Activated CD4-positive, alpha-beta T cell treated with anti-CD3 and anti-CD28 coated beads, Interleukin-2, Interleukin-4, amounts not matched to agents 100 ng/mL and 50 ng/mL, durations not matched to agents 16 hours and 8 hours (primary cell): ENCODE results near the gene NEFH.
"Not testable (repeated sequence)": the region's sequence is repeated elsewhere in the genome, so short reads cannot be mapped to it uniquely, and the experiment has no call there.

Source experiments
- DNase-seq: peaks from one replicate; pipeline ENCODE4 v3.0.0-alpha.2; 2020; ENCODE audit warnings: low spot score

The NEFH gene

DNA sequence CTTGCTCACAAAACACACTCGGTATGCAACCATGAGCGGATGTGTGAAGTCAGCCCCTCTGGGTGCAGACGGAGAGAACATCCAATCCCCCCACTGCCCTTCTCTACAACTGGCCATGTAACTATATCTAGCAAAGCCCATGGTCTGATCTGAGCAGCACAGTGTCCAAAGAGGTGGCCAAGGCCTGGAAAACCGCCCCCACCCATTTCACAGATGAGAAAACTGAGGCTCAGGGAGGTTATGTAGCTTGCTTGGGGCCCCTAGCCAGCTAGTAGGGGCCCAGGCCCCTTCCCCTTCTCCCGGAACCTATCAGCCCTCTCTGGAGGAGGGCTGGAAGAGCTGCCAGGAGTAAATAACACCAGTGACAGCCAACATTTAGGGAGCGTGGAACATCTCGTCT is 15.4 kb upstream of the NEFH start:
- DNase-seq = no peak

DNA sequence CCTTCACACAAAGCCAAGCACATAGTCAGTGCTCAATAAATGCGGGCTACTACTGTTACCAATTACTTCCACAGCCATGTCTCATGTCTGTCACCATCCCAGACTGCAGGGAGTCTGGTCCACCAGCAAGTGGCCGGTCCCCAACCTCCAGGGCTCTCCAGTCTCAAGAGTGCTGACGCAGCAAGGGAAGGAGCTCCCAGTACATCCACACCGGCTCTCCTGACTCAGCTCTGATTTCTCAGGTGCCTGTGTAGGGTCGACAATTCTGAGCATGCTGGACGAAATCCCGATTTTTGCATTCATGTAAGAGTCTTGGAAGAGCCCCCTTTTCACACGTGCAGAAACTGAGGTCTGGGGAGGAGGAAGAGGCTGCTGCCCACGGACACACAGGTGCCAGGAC is 10.3 kb upstream of the NEFH start:
- DNase-seq = no peak

DNA sequence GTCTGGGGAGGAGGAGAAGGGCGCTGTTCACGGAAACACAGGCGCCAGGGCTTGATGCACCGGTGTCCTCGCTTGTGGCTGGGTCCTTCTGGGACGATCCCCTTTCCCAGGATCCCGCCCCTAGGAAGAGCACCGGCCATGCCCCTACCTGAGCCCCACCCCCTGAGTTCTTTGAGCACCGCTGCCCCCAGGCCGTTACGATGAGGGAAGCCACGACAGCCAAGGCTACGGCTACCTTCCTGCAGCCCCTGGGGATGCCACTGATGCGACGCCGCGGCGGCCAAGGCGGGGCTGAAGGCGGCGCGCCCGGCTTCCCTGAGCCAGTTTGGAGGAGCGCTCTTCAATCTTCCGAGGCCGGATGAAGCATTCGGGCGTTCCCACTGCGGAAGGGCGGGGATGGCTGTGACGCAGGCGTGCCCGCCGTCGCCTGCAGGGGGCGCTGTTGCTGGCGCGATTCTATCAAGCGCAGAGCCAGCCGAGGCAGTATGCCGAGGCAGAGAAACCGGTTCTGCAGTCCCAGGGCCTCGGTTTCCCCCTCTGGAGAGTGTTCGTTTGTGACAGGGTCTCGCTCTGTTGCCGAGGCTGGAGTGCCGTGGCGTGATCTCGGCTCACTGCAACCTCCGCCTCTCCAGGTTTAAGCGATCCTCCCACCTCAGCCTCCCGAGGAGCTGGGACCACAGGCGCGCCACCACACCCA is 9.7 kb upstream of the NEFH start:
- DNase-seq = peak; percentile 80

DNA sequence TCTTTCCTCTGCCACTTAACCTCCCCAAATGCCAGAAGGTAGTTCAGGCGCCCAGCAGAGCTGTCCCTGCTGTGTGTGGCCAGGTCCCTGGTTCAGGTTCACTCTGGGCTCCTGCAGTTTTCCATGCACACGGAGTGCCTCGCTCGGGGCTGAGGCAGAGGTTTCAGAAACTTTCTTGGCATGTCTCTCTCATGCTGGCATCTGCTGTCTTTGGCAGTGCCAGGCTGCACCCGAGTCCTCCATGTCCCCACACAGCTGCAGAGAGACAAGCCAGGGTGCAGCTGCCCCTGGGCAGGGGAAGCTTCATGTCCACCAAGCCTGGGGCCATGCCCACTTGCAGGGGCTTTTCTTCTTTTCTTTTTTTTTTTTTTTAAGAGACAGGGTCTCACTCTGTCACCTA is 7.0 kb upstream of the NEFH start:
- DNase-seq = no peak

DNA sequence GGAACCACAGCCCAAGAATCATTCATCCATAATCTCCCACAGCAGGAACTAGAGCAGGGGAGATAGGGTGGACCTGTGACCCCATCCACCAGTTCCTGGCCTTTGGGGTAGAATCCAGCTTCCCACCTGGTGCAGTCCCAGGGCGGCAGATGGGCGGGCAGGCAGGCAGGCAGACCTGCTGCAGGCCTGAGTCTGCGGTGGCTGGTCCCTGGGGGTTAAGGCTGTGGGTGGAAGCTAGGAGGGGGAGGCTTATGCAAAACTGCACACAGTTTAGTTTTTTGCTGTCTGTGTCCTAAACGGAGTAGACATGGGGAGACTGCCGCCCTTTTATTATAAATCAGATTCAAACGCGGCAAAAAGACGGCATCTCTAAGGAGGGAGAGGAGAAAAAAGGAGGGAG is 4.5 kb upstream of the NEFH start:
- no peak for DNase-seq

DNA sequence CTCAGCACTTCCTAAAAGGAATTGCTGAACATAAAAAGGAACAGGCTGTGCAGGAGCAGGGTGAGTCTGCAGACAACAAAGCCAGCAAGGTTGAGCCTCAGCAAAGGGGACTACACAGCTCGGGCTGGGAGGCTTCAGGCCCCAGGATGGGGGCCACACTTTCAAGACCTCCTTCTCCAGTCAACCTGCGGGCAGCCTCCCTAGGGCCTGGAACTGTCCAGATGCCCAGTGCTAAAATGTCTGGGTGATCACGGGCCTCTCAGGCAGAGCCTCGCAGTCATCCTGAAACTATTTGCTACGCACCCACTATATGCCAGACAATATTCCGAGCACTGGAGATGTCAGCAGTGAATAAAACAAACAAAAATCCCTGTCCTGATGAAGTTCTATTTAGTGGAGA is 3.9 kb upstream of the NEFH start:
- DNase-seq = no peak

DNA sequence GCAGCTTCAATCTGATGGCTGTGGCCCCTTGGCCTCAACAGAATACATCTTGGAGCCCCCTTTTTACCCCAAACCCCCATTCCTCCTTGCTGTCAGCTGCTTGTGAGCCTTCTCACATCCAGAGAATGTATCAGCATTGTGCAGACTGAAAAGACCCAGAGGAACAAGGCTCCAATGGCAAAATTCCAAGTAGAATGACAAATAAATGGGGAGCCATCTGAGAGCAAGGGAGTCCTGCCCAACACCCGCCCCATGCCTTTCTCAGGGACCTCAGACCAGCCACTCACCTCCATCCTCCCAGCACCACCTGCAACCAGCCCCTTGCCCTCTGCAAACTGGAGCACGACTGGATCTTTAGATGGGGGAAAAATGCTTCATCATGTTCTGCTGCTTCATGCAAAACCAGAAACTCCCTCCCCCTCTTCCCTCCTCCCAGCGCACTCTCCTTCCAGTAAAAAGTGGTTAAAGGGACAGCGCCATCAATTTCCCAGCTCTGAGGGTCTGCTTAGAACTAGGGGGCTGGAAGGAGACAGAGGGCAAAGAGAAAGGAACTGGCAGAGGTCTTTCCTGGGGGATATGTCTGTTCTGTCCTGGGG is 2.2 kb upstream of the NEFH start:
- DNase-seq = no peak

DNA sequence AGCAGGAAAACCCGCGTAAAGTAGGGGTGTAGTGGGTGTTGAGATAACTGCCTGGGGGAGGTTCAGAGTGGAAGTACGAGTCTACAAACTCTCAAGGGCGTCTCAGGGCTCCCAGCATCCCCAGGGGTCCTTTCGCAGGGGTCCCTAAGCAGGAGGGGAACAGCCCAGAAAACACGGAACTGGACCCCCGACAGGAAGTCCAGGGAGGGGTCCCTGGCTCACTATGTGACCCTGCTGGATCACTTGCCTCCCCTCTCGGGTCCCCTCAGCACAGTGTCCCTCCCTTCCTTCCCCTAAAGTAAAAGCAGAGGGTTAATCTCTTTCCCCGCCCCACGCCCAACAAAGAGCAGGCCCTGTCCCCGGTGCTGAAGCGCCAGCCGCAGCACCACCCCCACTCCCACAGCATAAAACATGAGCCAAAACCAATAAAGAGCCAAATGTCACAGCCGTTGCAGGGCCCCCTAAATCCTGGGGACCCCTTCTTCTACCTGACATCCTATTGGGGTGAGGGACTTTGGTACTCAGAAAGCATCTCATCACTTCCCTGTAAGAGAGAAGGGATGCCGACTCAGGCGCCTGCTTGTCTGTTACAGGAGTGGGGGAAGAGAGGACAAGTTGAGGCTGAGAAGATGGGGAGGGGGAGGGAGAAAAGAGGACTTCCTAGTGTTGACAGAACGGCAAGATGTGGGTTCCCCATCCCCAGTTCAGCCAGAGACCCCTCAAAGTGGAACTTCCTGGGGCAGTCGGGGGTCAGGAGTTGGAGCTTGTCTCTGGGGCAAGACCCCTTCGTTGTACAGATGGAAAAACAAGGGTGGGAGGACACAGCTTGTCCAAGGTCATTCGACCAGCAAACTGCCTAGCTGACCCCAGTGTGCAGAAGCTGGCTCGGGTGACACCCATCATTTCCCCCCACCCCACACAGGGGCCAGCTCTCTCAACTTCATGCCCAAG is 1.4 kb upstream of the NEFH start:
- DNase-seq = no peak

DNA sequence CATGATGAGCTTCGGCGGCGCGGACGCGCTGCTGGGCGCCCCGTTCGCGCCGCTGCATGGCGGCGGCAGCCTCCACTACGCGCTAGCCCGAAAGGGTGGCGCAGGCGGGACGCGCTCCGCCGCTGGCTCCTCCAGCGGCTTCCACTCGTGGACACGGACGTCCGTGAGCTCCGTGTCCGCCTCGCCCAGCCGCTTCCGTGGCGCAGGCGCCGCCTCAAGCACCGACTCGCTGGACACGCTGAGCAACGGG is 169 bp downstream of the NEFH start:
- DNase-seq = no peak

DNA sequence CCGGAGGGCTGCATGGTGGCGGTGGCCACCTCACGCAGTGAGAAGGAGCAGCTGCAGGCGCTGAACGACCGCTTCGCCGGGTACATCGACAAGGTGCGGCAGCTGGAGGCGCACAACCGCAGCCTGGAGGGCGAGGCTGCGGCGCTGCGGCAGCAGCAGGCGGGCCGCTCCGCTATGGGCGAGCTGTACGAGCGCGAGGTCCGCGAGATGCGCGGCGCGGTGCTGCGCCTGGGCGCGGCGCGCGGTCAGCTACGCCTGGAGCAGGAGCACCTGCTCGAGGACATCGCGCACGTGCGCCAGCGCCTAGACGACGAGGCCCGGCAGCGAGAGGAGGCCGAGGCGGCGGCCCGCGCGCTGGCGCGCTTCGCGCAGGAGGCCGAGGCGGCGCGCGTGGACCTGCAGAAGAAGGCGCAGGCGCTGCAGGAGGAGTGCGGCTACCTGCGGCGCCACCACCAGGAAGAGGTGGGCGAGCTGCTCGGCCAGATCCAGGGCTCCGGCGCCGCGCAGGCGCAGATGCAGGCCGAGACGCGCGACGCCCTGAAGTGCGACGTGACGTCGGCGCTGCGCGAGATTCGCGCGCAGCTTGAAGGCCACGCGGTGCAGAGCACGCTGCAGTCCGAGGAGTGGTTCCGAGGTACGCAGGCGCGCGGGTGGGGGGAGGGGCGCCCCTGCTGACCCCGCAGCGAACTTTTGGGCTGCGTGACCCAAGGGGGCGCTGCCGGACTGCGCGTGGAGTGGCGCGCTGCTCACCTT is 670 bp downstream of the NEFH start:
- peak; percentile 45 for DNase-seq

DNA sequence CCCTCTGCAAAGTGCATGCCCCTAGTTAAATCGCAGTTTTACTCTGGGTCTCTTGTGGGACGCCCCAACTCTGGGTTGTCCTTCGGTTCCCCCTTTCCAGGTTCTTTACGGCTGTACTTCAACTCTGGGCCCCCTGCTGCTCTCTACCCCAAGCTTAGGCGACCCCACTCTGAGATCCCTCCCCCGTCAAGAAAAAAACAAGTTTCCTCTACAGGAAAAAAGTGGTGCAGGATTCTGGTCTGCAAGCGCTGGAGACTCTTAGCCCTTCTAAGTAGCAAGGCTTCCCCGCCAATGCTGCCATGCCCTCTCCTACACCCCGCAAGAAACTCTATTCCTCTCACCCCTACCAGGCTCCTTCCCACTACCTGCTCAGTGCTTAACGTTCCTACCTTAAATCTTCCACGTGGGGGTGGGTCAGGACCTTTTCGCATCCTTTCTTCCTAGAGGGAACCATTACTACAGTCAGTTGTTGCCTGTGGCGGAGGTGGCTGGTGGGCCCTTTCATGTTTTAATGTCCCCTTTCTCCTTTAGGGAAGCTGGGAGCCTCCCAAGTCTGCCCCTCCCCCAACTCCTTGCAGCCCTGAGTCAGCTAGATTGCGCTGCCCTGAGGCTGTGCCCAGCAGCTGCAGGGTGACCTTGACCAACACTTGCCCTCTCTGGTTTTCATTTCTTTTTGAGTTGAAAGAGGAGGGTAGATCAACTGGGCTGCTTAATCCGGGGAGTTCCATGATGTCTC is 1.4 kb downstream of the NEFH start:
- DNase-seq = no peak

DNA sequence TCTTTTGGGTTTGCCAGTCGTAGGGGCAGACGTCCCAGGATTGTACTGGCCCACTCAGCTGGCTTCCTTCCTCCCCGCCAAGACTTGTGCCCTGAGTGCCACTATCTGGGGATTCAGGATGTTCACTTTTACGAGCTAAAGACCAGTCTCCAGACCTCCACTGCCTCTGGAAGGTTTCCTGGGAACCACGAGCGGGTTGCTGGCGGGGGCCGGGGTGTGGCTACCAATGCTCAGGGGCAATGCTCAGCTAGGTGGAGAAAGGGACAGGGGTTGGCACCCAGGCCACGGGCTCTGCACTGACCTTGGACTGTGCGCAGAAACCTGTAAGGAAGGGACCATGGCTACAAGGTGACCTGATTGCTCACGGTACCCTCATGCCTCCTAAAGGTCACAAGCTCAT is 2.2 kb downstream of the NEFH start:
- no peak for DNase-seq

DNA sequence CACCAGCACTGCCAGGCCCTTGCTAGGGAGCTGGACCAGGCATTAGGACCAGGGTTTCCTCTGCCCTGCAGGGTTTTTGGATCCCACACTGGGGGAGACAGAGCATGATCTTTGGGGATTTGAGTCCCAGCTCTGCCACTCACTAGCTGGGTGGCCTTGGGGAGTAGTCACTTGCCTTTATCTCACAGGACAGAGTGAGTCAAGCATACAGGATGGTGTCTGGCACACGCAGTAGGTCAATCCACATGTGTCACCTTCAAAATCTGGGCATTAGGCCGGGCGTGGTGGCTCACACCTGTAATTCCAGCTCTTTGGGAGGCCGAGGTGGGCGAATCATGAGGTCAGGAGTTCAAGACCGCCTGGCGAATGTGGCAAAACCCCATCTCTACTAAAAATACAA is 2.7 kb downstream of the NEFH start:
- no peak for DNase-seq

DNA sequence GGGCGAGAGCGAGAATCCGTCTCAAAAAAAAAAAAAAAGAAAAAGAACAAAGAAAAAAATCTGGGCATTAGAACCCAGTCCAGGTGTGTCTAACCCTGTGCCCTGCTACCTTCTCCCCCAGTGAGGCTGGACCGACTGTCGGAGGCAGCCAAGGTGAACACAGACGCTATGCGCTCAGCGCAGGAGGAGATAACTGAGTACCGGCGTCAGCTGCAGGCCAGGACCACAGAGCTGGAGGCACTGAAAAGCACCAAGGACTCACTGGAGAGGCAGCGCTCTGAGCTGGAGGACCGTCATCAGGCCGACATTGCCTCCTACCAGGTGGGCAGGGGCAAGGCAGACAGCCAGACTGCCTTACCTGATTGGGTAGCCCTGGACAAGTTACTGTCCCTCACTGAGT is 3.2 kb downstream of the NEFH start:
- DNase-seq = no peak

DNA sequence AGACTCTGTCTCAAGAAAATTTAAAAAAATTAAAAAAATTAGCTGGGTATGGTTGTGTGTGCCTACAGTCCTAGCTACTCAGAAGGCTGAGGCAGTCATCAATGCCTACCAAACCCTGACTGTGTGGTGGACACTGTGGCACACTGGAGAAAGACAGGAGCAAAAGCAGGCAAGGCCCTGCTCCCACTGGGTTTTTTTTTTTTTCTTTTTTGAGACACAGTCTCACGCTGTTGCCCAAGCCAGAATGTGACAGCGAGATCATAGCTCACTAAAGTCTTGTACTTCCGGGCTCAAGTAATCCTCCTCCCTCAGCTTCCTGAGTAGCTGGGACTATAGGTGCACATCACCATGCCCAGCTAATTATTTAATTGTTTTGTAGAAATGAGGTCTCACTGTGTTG is 4.6 kb downstream of the NEFH start:
- DNase-seq = no peak

DNA sequence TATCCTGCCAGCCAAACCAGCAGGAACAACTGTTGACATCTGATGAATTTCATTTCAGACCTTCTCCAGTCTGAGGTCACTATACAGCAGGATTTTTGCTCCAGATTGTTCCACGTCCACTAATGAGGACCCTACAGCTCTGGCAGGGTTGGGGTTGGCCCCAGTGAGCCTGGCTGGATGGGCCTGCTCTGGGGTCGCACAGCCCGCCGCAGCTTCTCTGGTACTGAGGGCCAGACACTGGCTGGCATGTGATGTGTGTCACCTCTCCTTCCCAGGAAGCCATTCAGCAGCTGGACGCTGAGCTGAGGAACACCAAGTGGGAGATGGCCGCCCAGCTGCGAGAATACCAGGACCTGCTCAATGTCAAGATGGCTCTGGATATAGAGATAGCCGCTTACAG is 5.4 kb downstream of the NEFH start:
- DNase-seq = no peak

DNA sequence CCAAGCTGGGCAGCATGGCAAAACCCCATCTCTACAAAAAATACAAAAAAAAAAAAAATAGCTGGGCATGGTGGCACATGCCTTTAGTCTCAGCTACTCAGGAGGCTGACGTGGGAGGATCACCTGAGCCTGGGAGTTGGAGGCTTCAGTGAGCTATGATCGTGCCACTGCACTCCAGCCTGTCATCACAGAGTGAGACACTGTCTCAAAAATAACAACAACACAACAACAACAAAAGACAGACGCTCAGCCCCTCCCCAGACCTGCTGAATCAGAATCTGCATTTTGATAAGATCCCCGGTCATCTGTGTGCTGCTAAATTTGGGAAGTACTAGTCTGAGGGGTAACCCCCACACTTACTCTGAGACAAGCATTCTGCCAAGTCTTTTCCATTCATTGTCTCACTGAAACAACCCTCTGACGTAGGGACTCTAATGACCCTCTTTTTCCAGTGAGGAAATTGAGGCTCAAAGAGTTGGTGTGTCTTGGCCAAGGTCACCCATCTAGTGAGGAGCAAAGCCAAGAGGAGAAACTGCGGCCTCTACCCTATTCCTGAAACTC is 7.5 kb downstream of the NEFH start:
- DNase-seq = no peak

DNA sequence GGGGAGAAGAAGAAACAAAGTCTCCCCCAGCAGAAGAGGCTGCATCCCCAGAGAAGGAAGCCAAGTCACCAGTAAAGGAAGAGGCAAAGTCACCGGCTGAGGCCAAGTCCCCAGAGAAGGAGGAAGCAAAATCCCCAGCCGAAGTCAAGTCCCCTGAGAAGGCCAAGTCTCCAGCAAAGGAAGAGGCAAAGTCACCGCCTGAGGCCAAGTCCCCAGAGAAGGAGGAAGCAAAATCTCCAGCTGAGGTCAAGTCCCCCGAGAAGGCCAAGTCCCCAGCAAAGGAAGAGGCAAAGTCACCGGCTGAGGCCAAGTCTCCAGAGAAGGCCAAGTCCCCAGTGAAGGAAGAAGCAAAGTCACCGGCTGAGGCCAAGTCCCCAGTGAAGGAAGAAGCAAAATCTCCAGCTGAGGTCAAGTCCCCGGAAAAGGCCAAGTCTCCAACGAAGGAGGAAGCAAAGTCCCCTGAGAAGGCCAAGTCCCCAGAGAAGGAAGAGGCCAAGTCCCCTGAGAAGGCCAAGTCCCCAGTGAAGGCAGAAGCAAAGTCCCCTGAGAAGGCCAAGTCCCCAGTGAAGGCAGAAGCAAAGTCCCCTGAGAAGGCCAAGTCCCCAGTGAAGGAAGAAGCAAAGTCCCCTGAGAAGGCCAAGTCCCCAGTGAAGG is 9.2 kb downstream of the NEFH start:
- DNase-seq = not testable (repeated sequence)

DNA sequence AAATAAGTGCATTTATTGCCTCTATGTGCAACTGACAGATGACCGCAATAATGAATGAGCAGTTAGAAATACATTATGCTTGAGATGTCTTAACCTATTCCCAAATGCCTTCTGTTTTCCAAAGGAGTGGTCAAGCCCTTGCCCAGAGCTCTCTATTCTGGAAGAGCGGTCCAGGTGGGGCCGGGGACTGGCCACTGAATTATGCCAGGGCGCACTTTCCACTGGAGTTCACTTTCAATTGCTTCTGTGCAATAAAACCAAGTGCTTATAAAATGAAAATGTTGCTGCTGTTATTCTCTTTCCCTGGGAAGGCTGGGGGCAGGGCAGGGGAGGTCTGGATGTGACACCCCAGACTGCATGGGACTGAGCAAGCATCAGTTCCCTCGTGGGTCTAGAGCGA is 11.0 kb downstream of the NEFH start:
- DNase-seq = no peak

DNA sequence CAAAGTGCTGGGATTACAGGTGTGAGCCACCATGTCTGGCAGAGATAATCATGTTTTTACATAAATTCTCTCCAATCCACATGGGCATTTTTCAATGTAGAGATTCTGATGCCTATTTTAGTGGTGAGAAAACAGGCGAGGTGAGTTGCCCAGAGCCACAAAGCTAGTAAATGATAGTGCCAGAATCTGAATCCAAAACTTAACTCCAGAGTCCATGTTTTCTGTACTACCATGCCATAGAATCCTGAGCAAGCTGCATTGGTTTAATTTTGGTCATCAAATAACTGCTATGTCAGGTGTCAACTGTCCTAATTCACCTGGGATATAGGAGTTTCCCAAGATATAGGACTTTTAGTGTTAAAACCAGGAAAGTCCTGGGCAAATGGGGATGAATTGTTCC is 13.6 kb downstream of the NEFH start:
- DNase-seq = no peak

DNA sequence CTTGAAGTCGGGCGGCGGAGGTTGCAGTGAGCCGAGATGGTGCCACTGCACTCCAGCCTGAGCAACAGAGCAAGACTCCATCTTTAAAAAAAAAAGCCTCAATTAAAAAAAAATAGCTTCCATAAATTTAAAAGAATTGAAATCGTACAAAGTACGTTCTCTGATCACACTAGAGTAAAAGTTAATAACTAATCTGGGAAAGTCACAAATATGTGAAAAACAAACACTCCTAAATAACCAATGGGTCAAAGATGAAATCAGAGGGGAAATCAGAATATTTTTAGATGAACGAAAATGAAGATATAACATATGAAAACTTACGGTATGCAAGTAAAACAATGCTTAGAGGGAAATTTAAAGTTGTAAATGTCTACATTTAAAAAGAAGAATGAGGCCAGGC is 19.8 kb downstream of the NEFH start:
- DNase-seq = no peak
